K562 (cell line): ENCODE results near the gene FRMD4A.

ENCODE experiments used
- HMG20B ChIP-seq: fragments of 250-450 bp; sonication (Bioruptor Pico); IDR thresholded peaks from 2 replicates; pipeline ENCODE4 v1.5.0; 2021; ENCODE audit warnings: mild to moderate bottlenecking
- LARP7 ChIP-seq: fragments of 450-650 bp; IDR thresholded peaks from 2 replicates; pipeline ENCODE4 v1.6.1; 2016
- NCOA6 ChIP-seq: fragments of 450-650 bp; IDR thresholded peaks from 2 replicates; pipeline ENCODE4 v1.6.1; 2017; ENCODE audit warnings: mild to moderate bottlenecking
- PHF8 ChIP-seq: fragments of 200-600 bp; sonication (generic); IDR thresholded peaks from 2 replicates; pipeline ENCODE4 v1.6.1; 2012; ENCODE audit warnings: mixed run types, mild to moderate bottlenecking, inconsistent platforms, low read length, moderate library complexity, borderline replicate concordance
- POLR2A ChIP-seq: fragments of 450-650 bp; conservative IDR thresholded peaks from 2 replicates; pipeline ENCODE4 v1.6.1; 2016
- POLR2AphosphoS5 ChIP-seq: IDR thresholded peaks from 2 replicates; pipeline ENCODE4 v1.6.1; 2011; ENCODE audit warnings: mild to moderate bottlenecking, low read depth, low read length, moderate library complexity; ENCODE audit not compliant: control insufficient read depth, insufficient read depth
- TF ChIP-seq, protein P1 (sequence below), 2 experiments: fragments of 450-650 bp; formaldehyde crosslinking in 1 of 2; IDR thresholded peaks; 2 replicates each; pipeline versions ENCODE4 v1.4.0 to v1.6.1; 2014 to 2020; ENCODE audit warnings: mild to moderate bottlenecking in 2 of 2, borderline replicate concordance in 1 of 2, low read depth in 1 of 2
- TF ChIP-seq, protein P2 (sequence below), 3 experiments: IDR thresholded peaks in 2 of 3; conservative IDR thresholded peaks in 1 of 3; 2 replicates each; pipeline ENCODE4 v1.5.1; 2011 to 2012; ENCODE audit warnings: low read length in 3 of 3, mild to moderate bottlenecking in 3 of 3, control low read depth in 2 of 3, improper control_type of control experiment in 1 of 3, inconsistent platforms in 1 of 3, low read depth in 1 of 3, mixed read lengths in 1 of 3, moderate library complexity in 1 of 3; ENCODE audit not compliant: insufficient read depth in 2 of 3
- TF ChIP-seq, protein P3 (sequence below): fragments of 150-350 bp; IDR thresholded peaks from 2 replicates; pipeline ENCODE4 v1.6.1; 2014; ENCODE audit warnings: low read depth, mild to moderate bottlenecking, low read length, borderline replicate concordance
- TF ChIP-seq, protein P4 (sequence below): sonication (generic); formaldehyde crosslinking; IDR thresholded peaks from 2 replicates; pipeline ENCODE4 v1.8.1; 2023; ENCODE audit warnings: mild to moderate bottlenecking, missing genetic modification reagents

DNA sequence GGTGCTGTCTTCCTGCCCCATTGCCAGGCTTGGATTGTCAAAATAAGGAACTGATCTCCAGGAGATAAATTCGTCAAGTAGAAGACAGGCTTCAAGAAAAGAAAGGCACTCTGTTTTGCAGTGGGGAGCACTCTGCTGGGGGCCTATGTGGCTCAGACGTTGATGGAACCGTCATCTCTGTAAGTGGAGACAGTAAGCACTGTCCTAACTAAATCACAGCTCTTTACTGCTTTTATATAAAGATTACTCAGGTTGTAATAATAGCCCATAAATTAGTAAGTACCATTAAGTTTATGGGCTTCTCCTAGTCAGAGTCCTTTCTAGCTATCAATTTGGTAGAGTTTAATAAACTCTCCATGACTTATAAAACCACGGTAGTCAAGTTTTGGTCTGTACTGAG is 249.9 kb downstream of the FRMD4A start:
- no peak for TF ChIP-seq LARP7
- TF ChIP-seq PHF8: no peak
- TF ChIP-seq, protein P1, sequence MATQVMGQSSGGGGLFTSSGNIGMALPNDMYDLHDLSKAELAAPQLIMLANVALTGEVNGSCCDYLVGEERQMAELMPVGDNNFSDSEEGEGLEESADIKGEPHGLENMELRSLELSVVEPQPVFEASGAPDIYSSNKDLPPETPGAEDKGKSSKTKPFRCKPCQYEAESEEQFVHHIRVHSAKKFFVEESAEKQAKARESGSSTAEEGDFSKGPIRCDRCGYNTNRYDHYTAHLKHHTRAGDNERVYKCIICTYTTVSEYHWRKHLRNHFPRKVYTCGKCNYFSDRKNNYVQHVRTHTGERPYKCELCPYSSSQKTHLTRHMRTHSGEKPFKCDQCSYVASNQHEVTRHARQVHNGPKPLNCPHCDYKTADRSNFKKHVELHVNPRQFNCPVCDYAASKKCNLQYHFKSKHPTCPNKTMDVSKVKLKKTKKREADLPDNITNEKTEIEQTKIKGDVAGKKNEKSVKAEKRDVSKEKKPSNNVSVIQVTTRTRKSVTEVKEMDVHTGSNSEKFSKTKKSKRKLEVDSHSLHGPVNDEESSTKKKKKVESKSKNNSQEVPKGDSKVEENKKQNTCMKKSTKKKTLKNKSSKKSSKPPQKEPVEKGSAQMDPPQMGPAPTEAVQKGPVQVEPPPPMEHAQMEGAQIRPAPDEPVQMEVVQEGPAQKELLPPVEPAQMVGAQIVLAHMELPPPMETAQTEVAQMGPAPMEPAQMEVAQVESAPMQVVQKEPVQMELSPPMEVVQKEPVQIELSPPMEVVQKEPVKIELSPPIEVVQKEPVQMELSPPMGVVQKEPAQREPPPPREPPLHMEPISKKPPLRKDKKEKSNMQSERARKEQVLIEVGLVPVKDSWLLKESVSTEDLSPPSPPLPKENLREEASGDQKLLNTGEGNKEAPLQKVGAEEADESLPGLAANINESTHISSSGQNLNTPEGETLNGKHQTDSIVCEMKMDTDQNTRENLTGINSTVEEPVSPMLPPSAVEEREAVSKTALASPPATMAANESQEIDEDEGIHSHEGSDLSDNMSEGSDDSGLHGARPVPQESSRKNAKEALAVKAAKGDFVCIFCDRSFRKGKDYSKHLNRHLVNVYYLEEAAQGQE (IDR thresholded peaks at IDR 0.05; ENCODE audit: borderline replicate concordance): no peak
- TF ChIP-seq, protein P1 (CRISPR knock-in tag; IDR thresholded peaks at IDR 0.05; ENCODE audit: low read depth): no peak
- TF ChIP-seq, protein P2, sequence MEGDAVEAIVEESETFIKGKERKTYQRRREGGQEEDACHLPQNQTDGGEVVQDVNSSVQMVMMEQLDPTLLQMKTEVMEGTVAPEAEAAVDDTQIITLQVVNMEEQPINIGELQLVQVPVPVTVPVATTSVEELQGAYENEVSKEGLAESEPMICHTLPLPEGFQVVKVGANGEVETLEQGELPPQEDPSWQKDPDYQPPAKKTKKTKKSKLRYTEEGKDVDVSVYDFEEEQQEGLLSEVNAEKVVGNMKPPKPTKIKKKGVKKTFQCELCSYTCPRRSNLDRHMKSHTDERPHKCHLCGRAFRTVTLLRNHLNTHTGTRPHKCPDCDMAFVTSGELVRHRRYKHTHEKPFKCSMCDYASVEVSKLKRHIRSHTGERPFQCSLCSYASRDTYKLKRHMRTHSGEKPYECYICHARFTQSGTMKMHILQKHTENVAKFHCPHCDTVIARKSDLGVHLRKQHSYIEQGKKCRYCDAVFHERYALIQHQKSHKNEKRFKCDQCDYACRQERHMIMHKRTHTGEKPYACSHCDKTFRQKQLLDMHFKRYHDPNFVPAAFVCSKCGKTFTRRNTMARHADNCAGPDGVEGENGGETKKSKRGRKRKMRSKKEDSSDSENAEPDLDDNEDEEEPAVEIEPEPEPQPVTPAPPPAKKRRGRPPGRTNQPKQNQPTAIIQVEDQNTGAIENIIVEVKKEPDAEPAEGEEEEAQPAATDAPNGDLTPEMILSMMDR (IDR thresholded peaks at IDR 0.05 in 2 of 3, conservative IDR thresholded peaks at IDR 0.05 in 1 of 3; ENCODE audit: insufficient read depth in 2 of 3, low read depth in 1 of 3, low read length in 3 of 3): no peak
- TF ChIP-seq, protein P3, sequence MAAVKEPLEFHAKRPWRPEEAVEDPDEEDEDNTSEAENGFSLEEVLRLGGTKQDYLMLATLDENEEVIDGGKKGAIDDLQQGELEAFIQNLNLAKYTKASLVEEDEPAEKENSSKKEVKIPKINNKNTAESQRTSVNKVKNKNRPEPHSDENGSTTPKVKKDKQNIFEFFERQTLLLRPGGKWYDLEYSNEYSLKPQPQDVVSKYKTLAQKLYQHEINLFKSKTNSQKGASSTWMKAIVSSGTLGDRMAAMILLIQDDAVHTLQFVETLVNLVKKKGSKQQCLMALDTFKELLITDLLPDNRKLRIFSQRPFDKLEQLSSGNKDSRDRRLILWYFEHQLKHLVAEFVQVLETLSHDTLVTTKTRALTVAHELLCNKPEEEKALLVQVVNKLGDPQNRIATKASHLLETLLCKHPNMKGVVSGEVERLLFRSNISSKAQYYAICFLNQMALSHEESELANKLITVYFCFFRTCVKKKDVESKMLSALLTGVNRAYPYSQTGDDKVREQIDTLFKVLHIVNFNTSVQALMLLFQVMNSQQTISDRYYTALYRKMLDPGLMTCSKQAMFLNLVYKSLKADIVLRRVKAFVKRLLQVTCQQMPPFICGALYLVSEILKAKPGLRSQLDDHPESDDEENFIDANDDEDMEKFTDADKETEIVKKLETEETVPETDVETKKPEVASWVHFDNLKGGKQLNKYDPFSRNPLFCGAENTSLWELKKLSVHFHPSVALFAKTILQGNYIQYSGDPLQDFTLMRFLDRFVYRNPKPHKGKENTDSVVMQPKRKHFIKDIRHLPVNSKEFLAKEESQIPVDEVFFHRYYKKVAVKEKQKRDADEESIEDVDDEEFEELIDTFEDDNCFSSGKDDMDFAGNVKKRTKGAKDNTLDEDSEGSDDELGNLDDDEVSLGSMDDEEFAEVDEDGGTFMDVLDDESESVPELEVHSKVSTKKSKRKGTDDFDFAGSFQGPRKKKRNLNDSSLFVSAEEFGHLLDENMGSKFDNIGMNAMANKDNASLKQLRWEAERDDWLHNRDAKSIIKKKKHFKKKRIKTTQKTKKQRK: no peak
- no peak for TF ChIP-seq NCOA6
- no peak for TF ChIP-seq POLR2A
- TF ChIP-seq POLR2AphosphoS5: no peak
- TF ChIP-seq, protein P4, sequence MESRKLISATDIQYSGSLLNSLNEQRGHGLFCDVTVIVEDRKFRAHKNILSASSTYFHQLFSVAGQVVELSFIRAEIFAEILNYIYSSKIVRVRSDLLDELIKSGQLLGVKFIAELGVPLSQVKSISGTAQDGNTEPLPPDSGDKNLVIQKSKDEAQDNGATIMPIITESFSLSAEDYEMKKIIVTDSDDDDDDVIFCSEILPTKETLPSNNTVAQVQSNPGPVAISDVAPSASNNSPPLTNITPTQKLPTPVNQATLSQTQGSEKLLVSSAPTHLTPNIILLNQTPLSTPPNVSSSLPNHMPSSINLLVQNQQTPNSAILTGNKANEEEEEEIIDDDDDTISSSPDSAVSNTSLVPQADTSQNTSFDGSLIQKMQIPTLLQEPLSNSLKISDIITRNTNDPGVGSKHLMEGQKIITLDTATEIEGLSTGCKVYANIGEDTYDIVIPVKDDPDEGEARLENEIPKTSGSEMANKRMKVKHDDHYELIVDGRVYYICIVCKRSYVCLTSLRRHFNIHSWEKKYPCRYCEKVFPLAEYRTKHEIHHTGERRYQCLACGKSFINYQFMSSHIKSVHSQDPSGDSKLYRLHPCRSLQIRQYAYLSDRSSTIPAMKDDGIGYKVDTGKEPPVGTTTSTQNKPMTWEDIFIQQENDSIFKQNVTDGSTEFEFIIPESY (CRISPR knock-in tag): no peak
- TF ChIP-seq HMG20B (CRISPR knock-in tag): no peak
